HepG2 (cell line): ENCODE data around the gene PPM1M. TPM values are rescaled to one million over a fixed set of nuclear protein-coding genes. Genes with fewer than 3 reads are reported as not detected.

ENCODE experiments used
- AHR ChIP-seq: IDR thresholded peaks from 2 replicates; pipeline ENCODE4 v1.6.1; 2018; ENCODE audit warnings: missing genetic modification reagents, missing compliant biosample characterization
- ATF6 ChIP-seq: sonication (generic); formaldehyde crosslinking; conservative IDR thresholded peaks from 2 replicates; pipeline ENCODE4 v1.4.0; 2020; ENCODE audit warnings: missing genetic modification reagents
- DMAP1 ChIP-seq: IDR thresholded peaks from 2 replicates; pipeline ENCODE4 v1.6.1; 2016
- FOXO1 ChIP-seq: sonication (generic); formaldehyde crosslinking; IDR thresholded peaks from 2 replicates; pipeline ENCODE4 v1.4.0; 2020; ENCODE audit warnings: missing genetic modification reagents
- HES4 ChIP-seq: sonication (generic); formaldehyde crosslinking; IDR thresholded peaks from 2 replicates; pipeline ENCODE4 v1.9.0; 2021; ENCODE audit warnings: mild to moderate bottlenecking, missing genetic modification reagents, borderline replicate concordance
- HIVEP1 ChIP-seq: sonication (generic); formaldehyde crosslinking; IDR thresholded peaks from 2 replicates; pipeline ENCODE4 v1.4.0; 2020; ENCODE audit warnings: mild to moderate bottlenecking, missing genetic modification reagents
- HNRNPL ChIP-seq: fragments of 200-400 bp; formaldehyde crosslinking; IDR thresholded peaks from 2 replicates; pipeline ENCODE4 v1.6.1; 2017; ENCODE audit warnings: mild to moderate bottlenecking, low read depth, low read length
- KDM6A ChIP-seq: IDR thresholded peaks from 2 replicates; pipeline ENCODE4 v1.6.1; 2016; ENCODE audit warnings: low read depth
- PLRG1 ChIP-seq: fragments of 450-650 bp; conservative IDR thresholded peaks from 2 replicates; pipeline ENCODE4 v1.6.1; 2016
- SIN3B ChIP-seq: fragments of 150-350 bp; IDR thresholded peaks from 2 replicates; pipeline ENCODE4 v1.6.1; 2014; ENCODE audit warnings: low read length
- SIX1 ChIP-seq: sonication (generic); formaldehyde crosslinking; IDR thresholded peaks from 2 replicates; pipeline ENCODE4 v1.4.0; 2020; ENCODE audit warnings: missing genetic modification reagents, borderline replicate concordance
- STAG1 ChIP-seq: sonication (generic); formaldehyde crosslinking; IDR thresholded peaks from 2 replicates; pipeline ENCODE4 v1.4.0; 2020; ENCODE audit warnings: missing genetic modification reagents
- TBP ChIP-seq: sonication (generic); formaldehyde crosslinking; IDR thresholded peaks from 2 replicates; pipeline ENCODE4 v1.5.0; 2020; ENCODE audit warnings: missing genetic modification reagents
- ZBTB33 ChIP-seq: sonication (generic); formaldehyde crosslinking; IDR thresholded peaks from 2 replicates; pipeline ENCODE4 v1.4.0; 2020; ENCODE audit warnings: missing genetic modification reagents
- ZNF225 ChIP-seq: sonication (generic); formaldehyde crosslinking; IDR thresholded peaks from 2 replicates; pipeline ENCODE4 v1.4.0; 2020; ENCODE audit warnings: mild to moderate bottlenecking, missing genetic modification reagents
- ZNF30 ChIP-seq: sonication (generic); formaldehyde crosslinking; IDR thresholded peaks from 2 replicates; pipeline ENCODE4 v1.5.0; 2020; ENCODE audit warnings: mild to moderate bottlenecking, missing genetic modification reagents
- ZNF614 ChIP-seq: IDR thresholded peaks from 2 replicates; pipeline ENCODE4 v1.6.1; 2018; ENCODE audit warnings: missing biosample characterization, missing genetic modification reagents, inconsistent platforms, borderline replicate concordance
- ZNF615 ChIP-seq: sonication (generic); formaldehyde crosslinking; IDR thresholded peaks from 2 replicates; pipeline ENCODE4 v1.5.0; 2020; ENCODE audit warnings: mild to moderate bottlenecking, missing genetic modification reagents, borderline replicate concordance
- ZNF790 ChIP-seq: sonication (generic); formaldehyde crosslinking; IDR thresholded peaks from 2 replicates; pipeline ENCODE4 v1.8.0; 2022; ENCODE audit warnings: missing genetic modification reagents, mild to moderate bottlenecking, borderline replicate concordance
- ZNF891 ChIP-seq: sonication (generic); formaldehyde crosslinking; IDR thresholded peaks from 2 replicates; pipeline ENCODE4 v1.5.0; 2020; ENCODE audit warnings: mild to moderate bottlenecking, missing genetic modification reagents
- ZSCAN29 ChIP-seq: sonication (generic); formaldehyde crosslinking; conservative IDR thresholded peaks from 2 replicates; pipeline ENCODE4 v1.4.0; 2020; ENCODE audit warnings: mild to moderate bottlenecking, missing genetic modification reagents
- polyA plus RNA-seq, 8 experiments: library from polyadenylated mRNA; depleted of rRNA in 3 of 8; stranded (reverse) in 7 of 8; unstranded in 1 of 8; fragments of >200 nt; fragmentation: Illumina TruSeq in 4 of 8; extraction: Trizol in 4 of 8; gene quantifications; 2 replicates each; pipeline versions ENCODE4 v1.2.1 to v1.2.3, GENCODE V29; 2011 to 2016; ENCODE audit warnings: low read depth in 4 of 8, missing spikeins in 1 of 8, mixed read lengths in 1 of 8; ENCODE audit not compliant: insufficient read depth in 1 of 8
- total RNA-seq, 5 experiments: library from RNA; depleted of rRNA; stranded (reverse); fragments of >200 nt; fragmentation: Illumina TruSeq; extraction: Trizol; gene quantifications; 2 replicates each; pipeline ENCODE4 v1.2.3, GENCODE V29; 2016; ENCODE audit warnings: low read depth in 1 of 5
- TF ChIP-seq, protein P1 (sequence below): sonication (generic); formaldehyde crosslinking; IDR thresholded peaks from 2 replicates; pipeline ENCODE4 v1.5.1; 2020; ENCODE audit warnings: mild to moderate bottlenecking, missing genetic modification reagents, moderate library complexity
- TF ChIP-seq, protein P2 (sequence below): sonication (generic); formaldehyde crosslinking; IDR thresholded peaks from 2 replicates; pipeline ENCODE4 v1.8.0; 2022; ENCODE audit warnings: missing genetic modification reagents, low read depth, mild to moderate bottlenecking, borderline replicate concordance

PPM1M gene
- total and polyA plus RNA-seq, 2 of the 13 experiments (the other 11 are each of a cell fraction or from before 2014, with no cell fraction given): 2.5 to 5.9 TPM

- TF ChIP-seq, protein P1, sequence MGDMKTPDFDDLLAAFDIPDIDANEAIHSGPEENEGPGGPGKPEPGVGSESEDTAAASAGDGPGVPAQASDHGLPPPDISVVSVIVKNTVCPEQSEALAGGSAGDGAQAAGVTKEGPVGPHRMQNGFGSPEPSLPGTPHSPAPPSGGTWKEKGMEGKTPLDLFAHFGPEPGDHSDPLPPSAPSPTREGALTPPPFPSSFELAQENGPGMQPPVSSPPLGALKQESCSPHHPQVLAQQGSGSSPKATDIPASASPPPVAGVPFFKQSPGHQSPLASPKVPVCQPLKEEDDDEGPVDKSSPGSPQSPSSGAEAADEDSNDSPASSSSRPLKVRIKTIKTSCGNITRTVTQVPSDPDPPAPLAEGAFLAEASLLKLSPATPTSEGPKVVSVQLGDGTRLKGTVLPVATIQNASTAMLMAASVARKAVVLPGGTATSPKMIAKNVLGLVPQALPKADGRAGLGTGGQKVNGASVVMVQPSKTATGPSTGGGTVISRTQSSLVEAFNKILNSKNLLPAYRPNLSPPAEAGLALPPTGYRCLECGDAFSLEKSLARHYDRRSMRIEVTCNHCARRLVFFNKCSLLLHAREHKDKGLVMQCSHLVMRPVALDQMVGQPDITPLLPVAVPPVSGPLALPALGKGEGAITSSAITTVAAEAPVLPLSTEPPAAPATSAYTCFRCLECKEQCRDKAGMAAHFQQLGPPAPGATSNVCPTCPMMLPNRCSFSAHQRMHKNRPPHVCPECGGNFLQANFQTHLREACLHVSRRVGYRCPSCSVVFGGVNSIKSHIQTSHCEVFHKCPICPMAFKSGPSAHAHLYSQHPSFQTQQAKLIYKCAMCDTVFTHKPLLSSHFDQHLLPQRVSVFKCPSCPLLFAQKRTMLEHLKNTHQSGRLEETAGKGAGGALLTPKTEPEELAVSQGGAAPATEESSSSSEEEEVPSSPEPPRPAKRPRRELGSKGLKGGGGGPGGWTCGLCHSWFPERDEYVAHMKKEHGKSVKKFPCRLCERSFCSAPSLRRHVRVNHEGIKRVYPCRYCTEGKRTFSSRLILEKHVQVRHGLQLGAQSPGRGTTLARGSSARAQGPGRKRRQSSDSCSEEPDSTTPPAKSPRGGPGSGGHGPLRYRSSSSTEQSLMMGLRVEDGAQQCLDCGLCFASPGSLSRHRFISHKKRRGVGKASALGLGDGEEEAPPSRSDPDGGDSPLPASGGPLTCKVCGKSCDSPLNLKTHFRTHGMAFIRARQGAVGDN (CRISPR knock-in tag): peak; percentile 68
- TF ChIP-seq SIX1 (CRISPR knock-in tag) (no peak), ZNF614 (CRISPR knock-in tag) (peak; percentile 38; the same call in 1 of the 2 replicates), FOXO1 (0 out of 2 replicates have a peak, but pooled peaks have one; percentile 20), ZNF225 (CRISPR knock-in tag) (peak; percentile 14; the same call in 1 of the 2 replicates), SIN3B (no peak), HIVEP1 (CRISPR knock-in tag) (0 out of 2 replicates have a peak, but pooled peaks have one; percentile 11), ZNF615 (CRISPR knock-in tag) (no peak), KDM6A (CRISPR knock-in tag) (no peak), HES4 (CRISPR knock-in tag) (0 out of 2 replicates have a peak, but pooled peaks have one; percentile 27), STAG1 (peak; percentile 82), ZNF891 (peak; percentile 57; the same call in 1 of the 2 replicates), AHR (CRISPR knock-in tag) (no peak), TBP (CRISPR knock-in tag) (no peak), DMAP1 (CRISPR knock-in tag) (no peak), ZSCAN29 (CRISPR knock-in tag) (no peak), ZNF30 (CRISPR knock-in tag) (no peak), ZBTB33 (CRISPR knock-in tag) (peak; percentile 96), ATF6 (CRISPR knock-in tag) (no peak), ZNF790 (no peak), PLRG1 (no peak), HNRNPL (peak; percentile 94)
- TF ChIP-seq, protein P2, sequence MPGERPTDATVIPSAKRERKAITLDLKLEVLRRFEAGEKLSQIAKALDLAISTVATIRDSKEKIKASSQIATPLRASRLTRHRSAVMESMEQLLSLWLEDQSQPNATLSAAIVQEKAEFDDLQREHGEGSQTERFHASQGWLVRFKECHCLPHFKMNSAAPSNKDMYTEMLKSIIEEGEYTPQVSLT (CRISPR knock-in tag): no peak
These were observed 13.9 kb upstream of the PPM1M start (continued) for GRCh38 chr3:52231502-52232278.
